CD8-positive, alpha-beta memory T cell (primary cell): ENCODE measurements around the gene RRBP1. TPM values are rescaled to one million over a fixed set of nuclear protein-coding genes. Genes with fewer than 3 reads are reported as not detected.
A peak's percentile ranks its signal among the peaks of the same experiment; 100 is the strongest.

Source experiments
- CTCF ChIA-PET: fragments of 350-600 bp; sonication (Branson Sonifier 250); formaldehyde crosslinking; loops from one replicate; lab custom pipeline; 2021; ENCODE audit warnings: antibody characterized with exemption; lab: Charles Lee
- POLR2A ChIA-PET: fragments of 350-600 bp; sonication (Branson Sonifier 250); formaldehyde crosslinking; loops from one replicate; lab custom pipeline; 2021; ENCODE audit warnings: antibody characterized with exemption; lab: Charles Lee
- DNase-seq, 5 donors: peaks; one replicate each; pipeline versions ENCODE4 v3.0.0 to v3.0.0-alpha.2; 2020 to 2022; ENCODE audit warnings: mixed read lengths in 1 of 5
- H3K27ac ChIP-seq: one replicate; pipeline ENCODE4 v1.7.0; 2013; ENCODE audit warnings: low read depth, mild to moderate bottlenecking, low read length, moderate library complexity
- H3K27me3 ChIP-seq: 2 replicates; pipeline ENCODE4 v1.7.0; 2013; ENCODE audit warnings: low read length, mild to moderate bottlenecking; ENCODE audit not compliant: insufficient read depth, poor library complexity, severe bottlenecking
- H3K36me3 ChIP-seq: 2 replicates; pipeline ENCODE4 v1.7.0; 2013; ENCODE audit warnings: mild to moderate bottlenecking, low read length, moderate library complexity; ENCODE audit not compliant: insufficient read depth
- H3K4me1 ChIP-seq: 2 replicates; pipeline ENCODE4 v1.7.0; 2013; ENCODE audit warnings: mild to moderate bottlenecking, low read length, moderate library complexity; ENCODE audit not compliant: insufficient read depth
- H3K4me3 ChIP-seq: 2 replicates; pipeline ENCODE4 v1.7.0; 2013; ENCODE audit warnings: mild to moderate bottlenecking, low read length
- H3K9me3 ChIP-seq: 2 replicates; pipeline ENCODE4 v1.7.0; 2013; ENCODE audit warnings: mild to moderate bottlenecking, low read length
- H3K27ac Mint-ChIP-seq, 8 donors: one replicate each; pipeline ENCODE4 v1.8.0; 2020 to 2021; ENCODE audit warnings: mixed read lengths in 8 of 8, mild to moderate bottlenecking in 6 of 8, inconsistent platforms in 3 of 8, moderate library complexity in 3 of 8
- H3K27me3 Mint-ChIP-seq, 2 donors: one replicate each; pipeline ENCODE4 v1.8.0; 2020 to 2021; ENCODE audit warnings: mixed read lengths in 2 of 2, mild to moderate bottlenecking in 1 of 2, moderate library complexity in 1 of 2
- H3K36me3 Mint-ChIP-seq, 3 donors: one replicate each; pipeline ENCODE4 v1.8.0; 2020 to 2021; ENCODE audit warnings: mixed read lengths in 3 of 3, inconsistent platforms in 1 of 3, mild to moderate bottlenecking in 1 of 3
- H3K4me1 Mint-ChIP-seq, 3 donors: one replicate each; pipeline ENCODE4 v1.8.0; 2020 to 2021; ENCODE audit warnings: mixed read lengths in 3 of 3, inconsistent platforms in 1 of 3, mild to moderate bottlenecking in 1 of 3
- H3K4me3 Mint-ChIP-seq, 7 donors: one replicate each; pipeline ENCODE4 v1.8.0; 2020 to 2021; ENCODE audit warnings: mixed read lengths in 7 of 7, mild to moderate bottlenecking in 6 of 7, moderate library complexity in 4 of 7, inconsistent platforms in 2 of 7
- H3K9me3 Mint-ChIP-seq, 5 donors: one replicate each; pipeline ENCODE4 v1.8.0; 2020 to 2022; ENCODE audit warnings: mixed read lengths in 5 of 5, mild to moderate bottlenecking in 3 of 5, moderate library complexity in 2 of 5, inconsistent platforms in 1 of 5
- polyA plus RNA-seq: library from polyadenylated mRNA; unstranded; fragments of 300-500 nt; fragmentation: Illumina TruSeq; gene quantifications from one replicate; pipeline ENCODE4 v1.2.3, GENCODE V29; 2021
- total RNA-seq, 2 experiments: library from RNA; stranded (reverse); gene quantifications; one replicate each; pipeline ENCODE4 v1.2.3, GENCODE V29; 2021

RRBP1 gene
- total and polyA plus RNA-seq, 3 experiments from 2014 or later, result 17.4 to 25.3 (median 22.8) TPM

DNA sequence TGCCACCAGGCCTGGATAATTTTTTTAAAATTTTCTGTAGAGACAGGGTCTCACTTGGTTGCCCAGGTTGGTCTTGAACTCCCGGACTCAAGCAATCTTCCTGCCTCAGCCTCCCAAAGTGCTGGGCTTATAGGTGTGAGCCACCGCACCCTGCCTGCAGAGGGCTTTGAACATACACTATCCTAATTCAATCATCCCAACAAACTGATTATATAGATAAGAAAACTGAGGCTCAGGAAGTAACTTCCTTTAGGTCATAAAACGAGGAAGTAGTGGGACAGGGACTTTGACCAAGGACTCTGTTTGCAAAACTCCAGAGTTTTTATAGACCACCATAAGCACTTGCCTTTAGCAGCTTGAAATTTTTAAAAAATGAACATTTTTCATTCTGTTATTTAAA, 12.7 kb upstream of the RRBP1 start:
- ChIA-PET POLR2A (no interaction called here), CTCF (interaction anchor here (0.7 to 5.0 kb wide), 2 partner anchors 12 to 265 kb away, joined by 4 to 32 read pairs; partner anchors contain the start of gene RRBP1)
- H3K9me3 Mint-ChIP-seq, result peaks cover 0 to 12% (median 5%) of the 10 kb centered on the region in 5 donors
- Histone ChIP-seq H3K4me1 (no peaks in the 10 kb centered on the region), H3K9me3 (no peaks in the 10 kb centered on the region), H3K36me3 (no peaks in the 10 kb centered on the region), H3K27ac (no peak overlapping the region), H3K27me3 (peaks cover 11% of the 10 kb centered on the region), H3K4me3 (no peak overlapping the region)
- H3K27ac Mint-ChIP-seq, result no peak overlapping the region
- H3K4me3 Mint-ChIP-seq, result no peak overlapping the region
- H3K27me3 Mint-ChIP-seq, result peaks cover 17 to 42% of the 10 kb centered on the region in 2 donors
- H3K4me1 Mint-ChIP-seq, result no peaks in the 10 kb centered on the region
- no peak for DNase-seq
- H3K36me3 Mint-ChIP-seq, result peaks cover 0 to 3% (median 0%) of the 10 kb centered on the region in 3 donors

DNA sequence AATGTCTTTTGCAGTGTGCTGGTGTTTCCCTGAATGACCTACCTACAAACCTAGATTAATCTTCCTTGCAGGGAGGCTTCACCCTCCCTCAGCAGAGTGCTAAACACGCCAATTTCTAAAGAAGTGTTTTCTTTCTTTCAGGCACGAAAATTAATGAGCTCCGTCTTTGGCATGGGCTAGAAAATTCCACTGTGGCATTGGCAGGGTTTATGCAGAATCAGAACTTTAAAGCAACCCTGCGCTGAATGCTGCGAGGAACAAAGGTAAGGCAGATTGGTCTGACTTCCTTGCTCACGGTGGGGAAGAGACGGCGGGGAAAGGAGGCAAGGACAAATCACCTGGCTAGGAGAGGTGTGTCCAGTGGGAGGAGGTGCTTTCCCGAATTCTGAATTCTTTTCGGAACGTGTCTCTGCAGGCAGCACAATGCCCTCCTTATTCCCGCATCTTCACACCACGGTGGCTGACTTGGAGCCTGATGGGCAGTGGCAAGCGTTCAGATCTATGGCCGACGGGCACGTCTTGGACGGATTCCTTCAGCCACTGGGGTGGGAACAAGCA, 11.5 kb upstream of the RRBP1 start:
- H3K9me3 ChIP-seq, result no peaks in the 10 kb centered on the region
- CTCF ChIA-PET, result interaction anchor here (5.0 kb wide), 1 partner anchor 11 kb away, joined by 32 read pairs; the partner anchor contains the start of gene RRBP1
- peaks cover 0 to 3% (median 0%) of the 10 kb centered on the region in 3 donors for H3K36me3 Mint-ChIP-seq
- peaks cover 0 to 15% (median 5%) of the 10 kb centered on the region in 5 donors for H3K9me3 Mint-ChIP-seq
- POLR2A ChIA-PET, result no interaction called here
- H3K36me3 ChIP-seq, result no peaks in the 10 kb centered on the region
- H3K4me1 ChIP-seq, result no peaks in the 10 kb centered on the region
- no peak overlapping the region for H3K4me3 Mint-ChIP-seq
- H3K4me3 ChIP-seq, result no peak overlapping the region
- H3K27ac ChIP-seq, result no peak overlapping the region
- H3K27ac Mint-ChIP-seq, result no peak overlapping the region
- peaks cover 11% of the 10 kb centered on the region for H3K27me3 ChIP-seq
- H3K27me3 Mint-ChIP-seq, result peaks cover 17 to 51% of the 10 kb centered on the region in 2 donors
- H3K4me1 Mint-ChIP-seq, result no peaks in the 10 kb centered on the region
- no peak for DNase-seq

DNA sequence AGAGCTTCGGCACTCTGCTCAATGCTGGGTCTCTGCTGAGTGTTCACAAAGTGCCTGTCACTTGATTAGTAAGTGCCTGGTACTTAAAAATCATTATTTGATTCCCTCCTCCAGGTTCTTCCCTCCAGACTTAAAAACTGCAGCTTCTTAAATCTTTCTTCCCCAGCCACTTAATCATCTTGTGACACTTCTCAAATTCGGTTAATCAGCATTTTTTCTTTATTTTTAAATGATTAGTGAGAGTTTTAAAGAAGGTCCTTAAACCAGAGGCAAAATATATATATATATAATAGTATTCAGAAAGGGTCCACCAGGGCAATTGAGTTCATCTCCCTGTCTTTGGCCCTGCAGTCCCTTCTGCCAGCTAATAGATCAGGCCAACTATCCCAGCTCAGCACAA, 9.7 kb upstream of the RRBP1 start:
- no peaks in the 10 kb centered on the region for H3K9me3 ChIP-seq
- Mint-ChIP-seq H3K4me1 (no peaks in the 10 kb centered on the region), H3K9me3 (peaks cover 0 to 15% (median 5%) of the 10 kb centered on the region in 5 donors), H3K27ac (no peak overlapping the region), H3K4me3 (no peak overlapping the region), H3K36me3 (peaks cover 0 to 4% (median 0%) of the 10 kb centered on the region in 3 donors), H3K27me3 (peaks cover 25 to 66% of the 10 kb centered on the region in 2 donors)
- no peak overlapping the region for H3K27ac ChIP-seq
- H3K27me3 ChIP-seq, result peaks cover 13% of the 10 kb centered on the region
- CTCF ChIA-PET, result interaction anchor here (5.0 kb wide), 1 partner anchor 9 kb away, joined by 32 read pairs; the partner anchor contains the start of gene RRBP1
- no peak for DNase-seq
- POLR2A ChIA-PET, result no interaction called here
- H3K4me3 ChIP-seq, result no peak overlapping the region
- H3K4me1 ChIP-seq, result no peaks in the 10 kb centered on the region
- no peaks in the 10 kb centered on the region for H3K36me3 ChIP-seq

- H3K27me3 Mint-ChIP-seq, result peaks cover 25 to 75% of the 10 kb centered on the region in 2 donors
- Histone ChIP-seq H3K27me3 (peaks cover 15% of the 10 kb centered on the region), H3K4me1 (no peaks in the 10 kb centered on the region), H3K9me3 (no peaks in the 10 kb centered on the region), H3K4me3 (no peak overlapping the region), H3K36me3 (no peaks in the 10 kb centered on the region), H3K27ac (no peak overlapping the region)
- ChIA-PET POLR2A (no interaction called here), CTCF (interaction anchor here (1.2 kb wide), 1 partner anchor 10 kb away, joined by 4 read pairs; no protein-coding TSS in a partner anchor)
- peaks cover 0 to 15% (median 3%) of the 10 kb centered on the region in 5 donors for H3K9me3 Mint-ChIP-seq
- no peaks in the 10 kb centered on the region for H3K4me1 Mint-ChIP-seq
- DNase-seq, result no peak
- no peak overlapping the region for H3K4me3 Mint-ChIP-seq
- no peak overlapping the region for H3K27ac Mint-ChIP-seq
- H3K36me3 Mint-ChIP-seq, result peaks cover 0 to 6% (median 4%) of the 10 kb centered on the region in 3 donors
Observed at GRCh38 chr20:17690144-17690543, 8.1 kb upstream of the RRBP1 start.

- no peak for DNase-seq
- Histone ChIP-seq H3K36me3 (no peaks in the 10 kb centered on the region), H3K4me1 (no peaks in the 10 kb centered on the region), H3K4me3 (no peak overlapping the region), H3K27ac (no peak overlapping the region), H3K9me3 (no peaks in the 10 kb centered on the region), H3K27me3 (peaks cover 19% of the 10 kb centered on the region)
- peaks cover 0 to 15% (median 3%) of the 10 kb centered on the region in 5 donors for H3K9me3 Mint-ChIP-seq
- CTCF ChIA-PET, result interaction anchor here (1.2 kb wide), 1 partner anchor 9 kb away, joined by 4 read pairs; no protein-coding TSS in a partner anchor
- H3K27ac Mint-ChIP-seq, result no peak overlapping the region
- peaks cover 27 to 83% of the 10 kb centered on the region in 2 donors for H3K27me3 Mint-ChIP-seq
- H3K36me3 Mint-ChIP-seq, result peaks cover 0 to 6% (median 4%) of the 10 kb centered on the region in 3 donors
- POLR2A ChIA-PET, result no interaction called here
- H3K4me1 Mint-ChIP-seq, result no peaks in the 10 kb centered on the region
- H3K4me3 Mint-ChIP-seq, result no peak overlapping the region
Observed at GRCh38 chr20:17688965-17689364, 6.9 kb upstream of the RRBP1 start.

DNA sequence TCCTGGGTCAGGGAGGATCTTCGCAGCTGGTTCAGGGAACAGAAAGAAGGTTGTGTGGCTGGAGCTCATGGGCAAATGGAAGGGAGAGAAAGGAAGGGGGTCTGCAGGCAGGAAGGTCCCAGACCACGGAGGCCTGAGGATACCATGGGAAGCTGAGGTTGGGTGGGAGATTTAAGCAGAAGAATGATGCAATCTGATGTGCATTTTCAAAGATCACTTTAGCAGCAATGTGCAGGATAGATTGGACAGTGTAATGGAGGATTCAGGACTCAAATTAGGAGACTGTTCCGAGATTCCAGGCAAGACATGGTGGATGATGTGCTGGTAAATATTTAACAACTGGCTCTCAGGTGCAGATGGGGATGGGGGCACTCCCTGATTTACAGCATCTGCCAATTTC, 5.8 kb upstream of the RRBP1 start:
- Histone ChIP-seq H3K4me1 (no peaks in the 10 kb centered on the region), H3K27ac (no peak overlapping the region), H3K9me3 (no peaks in the 10 kb centered on the region), H3K36me3 (no peaks in the 10 kb centered on the region), H3K27me3 (peaks cover 23% of the 10 kb centered on the region), H3K4me3 (no peak overlapping the region)
- Mint-ChIP-seq H3K27ac (no peak overlapping the region), H3K4me3 (no peak overlapping the region), H3K36me3 (peaks cover 0 to 6% (median 4%) of the 10 kb centered on the region in 3 donors), H3K9me3 (peaks cover 0 to 15% (median 3%) of the 10 kb centered on the region in 5 donors), H3K27me3 (peaks cover 28 to 77% of the 10 kb centered on the region in 2 donors), H3K4me1 (peaks cover 4 to 7% (median 6%) of the 10 kb centered on the region in 3 donors)
- ChIA-PET POLR2A (no interaction called here), CTCF (interaction anchor here (1.1 to 1.4 kb wide), 2 partner anchors 10 to 308 kb away, joined by 4 read pairs; no protein-coding TSS in a partner anchor)
- no peak for DNase-seq

- H3K4me3 ChIP-seq, result no peak overlapping the region
- Mint-ChIP-seq H3K36me3 (peaks cover 1 to 6% (median 2%) of the 10 kb centered on the region in 3 donors), H3K4me1 (peaks cover 9 to 16% (median 14%) of the 10 kb centered on the region in 3 donors), H3K27ac (no peak overlapping the region), H3K9me3 (peaks cover 0 to 6% (median 1%) of the 10 kb centered on the region in 5 donors), H3K27me3 (peaks cover 18 to 58% of the 10 kb centered on the region in 2 donors), H3K4me3 (peak overlapping the region in 1 of 7 donors; percentile 56)
- no peak for DNase-seq
- ChIA-PET CTCF (no interaction called here), POLR2A (no interaction called here)
- peaks cover 12% of the 10 kb centered on the region for H3K27me3 ChIP-seq
- H3K36me3 ChIP-seq, result no peaks in the 10 kb centered on the region
- peaks cover 7% of the 10 kb centered on the region for H3K4me1 ChIP-seq
- H3K27ac ChIP-seq, result no peak overlapping the region
- no peaks in the 10 kb centered on the region for H3K9me3 ChIP-seq
Observed at GRCh38 chr20:17685168-17685567, 3.1 kb upstream of the RRBP1 start.
